ENCODE data around the gene CAMK1D.

The CAMK1D gene

DNA sequence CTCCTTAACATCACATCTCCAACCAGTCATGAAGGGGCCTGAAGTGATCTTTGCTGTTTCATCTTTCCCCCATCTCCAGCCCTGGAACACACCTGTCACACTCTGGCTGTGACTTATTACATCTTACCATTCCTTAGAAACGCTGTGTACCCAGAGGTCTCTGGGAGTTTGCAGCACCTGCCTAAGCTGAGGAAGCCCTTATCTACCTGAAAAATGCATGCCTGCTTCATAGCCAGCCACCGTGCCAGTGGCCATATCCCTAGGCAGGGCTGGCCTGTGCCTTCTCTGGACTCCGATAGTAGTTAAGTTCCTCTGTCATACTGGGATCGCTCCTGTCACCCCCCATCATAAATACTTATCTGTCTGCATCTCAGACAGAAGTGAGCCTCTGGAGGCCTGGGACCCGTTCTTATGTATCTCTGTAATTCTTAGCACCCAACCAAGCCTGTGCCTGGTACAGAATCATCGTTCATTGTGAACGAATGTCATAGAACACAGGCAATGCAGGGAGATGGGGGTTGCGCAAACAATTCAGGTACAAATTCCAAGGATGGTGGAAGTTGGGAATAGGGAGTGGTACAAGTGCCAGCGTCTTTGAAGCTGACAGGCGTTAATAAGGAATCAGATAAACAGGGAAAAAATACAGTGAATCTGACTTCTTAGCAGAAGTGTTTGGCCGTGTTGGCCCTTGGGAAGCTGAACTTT, 254.6 kb downstream of the CAMK1D start:
- no peak for DNase-seq

DNA sequence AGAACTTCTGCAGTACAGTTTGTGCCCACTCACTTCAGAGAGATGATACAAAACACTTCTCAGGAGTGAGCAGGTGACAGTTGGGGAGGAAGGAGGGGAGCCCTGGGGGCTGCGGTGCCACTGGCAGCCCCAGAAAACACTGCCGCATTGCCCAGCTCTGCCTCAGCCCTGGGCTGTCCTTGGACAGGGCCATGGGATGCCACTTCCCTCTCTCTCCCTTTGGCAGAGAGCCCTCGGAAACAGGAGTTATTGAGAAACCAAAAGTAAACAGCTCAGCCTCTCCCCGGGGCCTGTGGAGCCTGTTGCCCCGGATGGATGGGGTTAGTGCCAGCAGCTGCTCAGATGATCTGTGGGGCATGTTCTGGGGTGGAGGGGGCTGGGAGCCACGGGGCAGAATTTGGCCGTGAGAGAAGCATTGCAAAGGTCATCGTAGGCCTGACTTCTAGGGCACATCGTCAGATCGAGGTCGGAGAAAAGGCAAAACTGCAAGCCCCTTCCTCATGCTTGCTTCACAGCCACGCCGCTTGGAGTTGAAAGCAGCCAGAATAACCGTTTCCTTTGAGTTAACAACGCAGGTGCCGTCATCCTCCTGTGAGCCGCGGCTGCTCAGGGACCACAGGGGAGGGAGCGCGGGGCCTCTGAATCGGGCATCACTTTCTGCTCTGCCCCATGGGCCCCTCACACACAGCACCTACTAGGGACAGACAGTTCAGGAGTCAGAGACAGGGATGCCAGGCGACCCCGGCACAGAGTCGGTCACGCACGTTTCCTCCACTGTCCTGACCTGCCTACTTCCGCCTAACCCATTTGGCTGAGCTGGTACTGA, 256.4 kb downstream of the CAMK1D start:
- peak; percentile 47 for DNase-seq

DNA sequence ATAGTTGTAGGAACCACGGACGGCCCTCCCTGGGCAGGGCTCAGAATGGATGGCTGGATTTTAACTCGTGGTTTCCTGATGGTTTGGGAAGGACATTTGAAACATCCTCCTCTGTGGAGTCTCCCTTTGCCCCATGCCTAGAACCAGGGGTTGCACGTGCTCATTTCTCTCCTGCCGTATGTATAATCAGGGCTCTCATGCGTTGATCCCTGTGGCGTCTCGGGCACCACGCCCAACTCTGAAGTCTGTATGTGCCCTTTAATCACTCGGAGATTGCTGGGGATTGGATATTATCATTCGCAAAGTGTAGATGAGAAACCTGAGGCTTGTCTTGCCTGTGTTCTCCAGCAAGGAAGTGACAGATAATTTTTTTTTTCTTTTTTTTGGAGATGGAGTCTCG, 257.1 kb downstream of the CAMK1D start:
- no peak for DNase-seq

DNA sequence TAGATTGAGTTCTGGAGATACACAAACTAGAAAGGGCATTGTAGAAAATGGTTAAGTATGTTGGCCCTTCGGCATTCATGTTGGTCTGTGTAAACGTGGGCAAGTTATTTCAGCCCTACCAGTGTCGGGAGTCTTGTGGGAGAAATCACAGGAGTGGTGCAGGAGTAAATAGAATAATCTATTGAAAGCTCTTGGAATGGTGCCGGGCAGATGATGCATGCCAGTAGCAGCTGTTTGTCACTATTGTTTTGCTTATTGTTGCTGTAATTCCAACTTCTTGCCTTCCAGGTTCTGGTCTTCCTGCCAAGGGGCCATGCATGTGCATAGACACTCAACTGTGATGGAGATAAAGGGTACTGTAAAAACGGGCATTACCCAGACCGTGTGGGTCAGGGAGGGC, 259.4 kb downstream of the CAMK1D start:
- DNase-seq, result no peak

DNA sequence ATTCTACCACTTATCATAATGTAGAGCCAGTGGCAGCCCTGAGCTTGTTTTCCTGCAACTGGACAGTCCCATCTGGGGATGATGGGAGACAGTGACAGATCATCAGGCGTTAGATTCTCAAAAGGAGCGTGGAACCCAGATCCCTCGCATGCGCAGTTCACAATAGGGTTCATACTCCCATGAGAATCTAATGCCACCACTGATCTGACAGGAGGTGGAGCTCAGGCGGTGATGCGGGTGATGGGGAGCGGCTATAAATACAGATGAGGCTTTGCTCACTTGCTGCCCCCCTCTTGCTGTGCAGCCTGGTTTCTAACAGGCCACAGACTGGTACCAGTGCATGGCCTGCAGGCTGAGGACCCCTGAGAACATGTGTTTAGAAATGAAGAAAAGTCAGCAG, 260.1 kb downstream of the CAMK1D start:
- no peak for DNase-seq

DNA sequence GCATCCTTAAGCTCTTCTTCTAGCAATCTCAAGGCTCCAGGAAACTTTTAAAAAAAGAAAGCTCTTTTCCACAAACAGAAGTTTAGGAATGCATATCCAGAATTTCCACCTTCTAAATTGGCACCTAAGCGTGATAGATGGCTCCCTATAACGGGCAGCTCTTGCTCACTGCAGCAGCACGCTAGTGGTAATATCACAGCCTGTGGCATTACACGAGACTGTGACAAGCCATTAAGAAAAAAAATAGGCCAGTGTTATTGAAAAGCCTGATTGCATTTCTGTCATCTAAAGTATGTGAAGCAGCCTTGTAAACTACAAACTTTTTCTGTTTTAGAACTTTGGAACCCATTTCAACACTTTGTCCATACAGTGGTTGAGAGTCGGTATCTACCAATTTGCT, 263.8 kb downstream of the CAMK1D start:
- DNase-seq, result no peak

DNA sequence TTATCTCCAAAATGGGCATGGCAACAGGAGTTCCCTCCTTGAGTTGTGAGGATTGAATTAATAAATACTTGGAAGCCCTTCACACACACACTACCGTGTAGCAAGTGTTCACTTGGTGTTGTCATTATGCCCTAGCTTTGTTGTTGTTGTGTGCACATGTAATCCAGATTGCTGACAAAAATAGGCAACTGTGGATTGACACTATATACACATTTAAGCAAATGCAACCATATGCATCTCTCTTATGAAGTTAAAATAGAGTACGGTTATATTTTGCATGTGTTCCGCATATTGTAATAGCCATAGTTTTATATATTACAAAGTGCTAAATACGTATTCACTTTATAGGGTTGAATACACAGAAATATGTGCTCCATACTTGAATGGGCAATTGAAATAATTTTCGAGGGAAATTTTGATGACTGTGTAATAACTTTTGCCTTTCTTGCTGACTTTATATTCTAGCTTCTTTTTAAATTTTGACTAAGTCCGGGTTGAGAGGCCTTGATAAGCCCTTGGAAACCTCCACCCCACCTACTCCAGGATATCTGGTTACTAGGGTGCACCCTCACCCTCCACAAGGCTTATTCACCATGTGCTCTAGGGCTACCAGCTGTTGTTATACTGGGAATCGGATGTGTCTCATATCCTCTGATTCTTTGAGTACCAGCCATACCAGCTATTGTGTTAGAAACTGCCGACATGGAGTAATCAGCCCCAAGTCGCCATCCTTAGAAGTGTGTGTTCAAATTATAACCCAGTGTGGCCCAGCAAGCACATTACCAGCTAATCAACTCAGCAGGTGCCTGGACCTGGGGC, 265.0 kb downstream of the CAMK1D start:
- no peak for DNase-seq

DNA sequence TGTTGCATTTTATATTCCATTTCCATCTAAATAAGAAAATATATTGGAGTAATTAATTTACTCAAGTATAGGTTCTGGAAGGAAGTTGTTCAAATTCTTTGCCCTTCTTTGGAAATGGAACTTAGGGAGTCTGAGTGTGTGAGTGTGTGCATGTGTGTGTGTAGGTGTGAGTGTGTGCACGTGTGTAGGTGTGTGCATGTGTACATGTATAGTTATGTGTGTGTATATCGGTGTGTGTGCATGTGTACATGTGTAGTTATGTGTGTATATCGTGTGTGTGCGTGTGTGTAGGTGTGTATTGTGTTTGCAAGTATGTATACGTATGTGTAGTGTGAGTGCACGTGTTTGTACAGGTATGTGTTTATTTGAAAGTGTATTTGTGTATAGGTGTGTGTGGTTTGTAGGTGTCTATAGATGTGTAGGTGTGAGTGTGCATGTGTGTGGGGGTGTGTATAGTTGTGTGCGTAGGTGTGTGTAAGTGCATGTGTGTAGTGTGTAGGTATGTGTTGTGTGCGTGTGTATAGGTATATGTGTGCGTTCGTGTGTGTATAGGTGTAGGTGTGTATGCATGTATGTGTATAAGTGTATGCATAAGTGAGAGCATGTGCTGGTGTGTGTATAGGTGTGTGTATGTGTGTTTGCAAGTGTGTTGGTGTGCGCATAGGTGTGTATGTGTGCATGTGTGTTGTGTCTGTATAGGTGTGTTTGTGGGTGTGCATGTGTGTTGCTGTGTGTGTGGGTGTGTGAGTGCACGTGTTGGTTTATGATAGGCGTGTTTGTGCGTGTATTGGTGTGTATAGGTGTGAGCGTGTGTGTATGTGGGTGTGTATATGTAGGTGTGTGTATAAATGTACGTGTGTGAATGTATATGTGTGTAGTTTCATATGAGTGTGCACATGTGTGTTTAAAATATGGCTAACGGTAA, 266.2 kb downstream of the CAMK1D start:
- DNase-seq, result no peak

DNA sequence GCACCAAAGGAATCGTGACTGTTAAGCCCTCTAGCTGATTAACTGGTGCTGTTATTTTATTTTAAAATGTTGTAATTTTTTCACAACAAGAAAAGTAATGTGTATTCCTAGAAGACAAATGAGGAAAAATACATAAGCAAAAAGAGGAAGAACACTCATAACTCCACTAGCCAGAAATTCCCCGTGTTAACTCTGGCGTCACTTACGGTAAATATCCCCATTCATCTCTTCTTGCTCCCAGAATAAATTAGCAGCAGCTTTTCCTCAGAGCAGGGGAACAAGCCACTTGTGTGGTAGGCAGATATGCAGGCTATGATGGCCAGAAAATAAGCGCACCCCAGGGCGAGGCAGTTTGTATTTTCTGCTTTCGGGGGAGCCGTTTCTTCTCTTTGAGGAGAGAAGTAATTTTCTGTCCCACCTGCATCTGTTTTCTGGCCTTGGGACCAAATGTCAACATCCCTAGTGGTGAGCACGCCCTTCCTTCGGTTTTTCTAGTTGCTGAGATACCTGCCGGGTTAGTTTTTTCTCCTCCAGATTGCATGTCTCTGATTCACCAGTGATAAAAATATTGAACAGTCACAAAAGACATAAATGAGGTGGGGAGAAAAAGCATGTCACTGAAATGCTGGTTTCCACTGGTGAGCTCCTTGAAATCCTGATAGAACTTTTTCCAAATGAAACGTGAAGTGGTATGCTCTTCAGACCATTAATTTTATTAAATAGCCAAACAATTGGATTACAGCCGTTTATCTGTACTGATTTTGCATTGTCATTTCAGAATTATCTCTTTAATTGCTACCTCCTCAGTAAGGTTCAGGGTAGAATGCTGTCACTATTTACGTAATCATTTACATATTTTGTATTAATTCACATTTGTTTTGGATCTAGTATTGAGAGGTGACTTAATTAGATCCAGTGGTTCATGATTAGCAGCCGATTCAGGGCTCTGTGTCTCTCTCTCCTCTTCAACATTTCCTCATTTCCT, 268.1 kb downstream of the CAMK1D start:
- DNase-seq, result no peak

DNA sequence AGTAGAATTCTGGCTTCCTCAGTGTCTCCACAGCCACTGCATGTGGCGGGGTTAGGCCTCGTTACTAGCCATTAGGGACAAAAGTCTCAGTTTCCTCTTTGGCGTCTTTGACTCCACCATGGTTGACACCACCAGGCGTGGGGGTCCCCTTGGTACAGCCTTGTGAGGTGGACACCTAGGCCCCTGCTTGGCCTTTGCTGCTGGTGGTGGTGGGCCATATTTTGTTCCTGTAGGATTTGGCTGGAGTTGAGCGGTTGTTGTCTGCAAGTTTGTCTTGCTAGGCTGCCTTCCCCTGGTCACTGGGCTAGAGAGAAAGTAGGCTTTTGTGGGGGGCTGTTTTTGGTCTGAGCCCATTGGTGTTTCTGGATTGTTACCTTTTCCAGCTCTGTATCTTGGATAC, 272.7 kb downstream of the CAMK1D start:
- DNase-seq, result no peak

DNA sequence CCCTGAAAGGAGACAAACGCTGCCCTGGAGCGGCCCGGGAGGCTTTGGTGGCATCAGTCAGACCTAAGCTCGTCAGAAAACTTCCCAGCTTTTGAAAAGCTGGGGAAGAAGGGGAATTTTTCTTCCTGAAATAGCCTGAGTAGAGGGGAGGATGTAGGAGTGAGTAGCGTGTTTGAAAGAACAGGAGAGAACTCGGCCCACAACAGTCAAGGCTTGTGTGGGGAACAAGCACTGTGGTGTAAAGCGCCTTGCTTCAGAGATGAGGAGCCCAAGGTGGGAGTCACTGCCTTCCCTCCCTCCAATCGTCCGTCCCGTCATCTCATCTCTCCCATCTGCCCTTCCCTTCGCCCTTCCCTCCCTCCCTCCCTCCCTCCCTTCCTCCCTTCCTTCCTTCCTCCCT, 273.3 kb downstream of the CAMK1D start:
- DNase-seq, result no peak

DNA sequence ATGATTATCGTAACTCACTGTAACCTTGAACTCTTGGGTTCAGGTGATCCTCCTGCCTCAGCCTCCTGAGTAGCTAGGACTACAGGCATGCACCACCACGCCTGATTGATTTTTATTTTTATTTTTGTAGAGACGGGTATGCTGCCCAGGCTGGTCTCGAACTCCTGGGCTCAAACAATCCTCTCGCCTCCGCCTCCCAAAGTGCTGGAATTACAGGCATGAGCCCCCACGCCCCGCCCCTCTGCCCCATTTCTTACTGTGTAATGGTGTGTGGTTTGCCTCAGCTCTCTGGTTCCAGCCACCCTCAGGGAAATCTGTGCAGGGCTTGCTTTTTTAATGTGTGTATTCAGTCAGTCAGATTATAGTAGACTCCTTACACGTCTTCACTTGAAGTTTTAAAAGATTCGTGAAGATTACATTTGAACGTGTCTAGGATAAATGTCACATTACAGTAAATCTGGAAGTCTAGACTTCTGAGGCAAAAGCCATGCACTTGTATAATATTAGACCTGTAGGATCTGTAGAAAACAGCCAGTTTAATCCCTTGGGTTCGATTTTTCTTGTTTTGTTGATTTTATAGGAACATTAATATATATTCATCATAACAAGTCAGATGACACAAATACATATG, 276.2 kb downstream of the CAMK1D start:
- no peak for DNase-seq

DNA sequence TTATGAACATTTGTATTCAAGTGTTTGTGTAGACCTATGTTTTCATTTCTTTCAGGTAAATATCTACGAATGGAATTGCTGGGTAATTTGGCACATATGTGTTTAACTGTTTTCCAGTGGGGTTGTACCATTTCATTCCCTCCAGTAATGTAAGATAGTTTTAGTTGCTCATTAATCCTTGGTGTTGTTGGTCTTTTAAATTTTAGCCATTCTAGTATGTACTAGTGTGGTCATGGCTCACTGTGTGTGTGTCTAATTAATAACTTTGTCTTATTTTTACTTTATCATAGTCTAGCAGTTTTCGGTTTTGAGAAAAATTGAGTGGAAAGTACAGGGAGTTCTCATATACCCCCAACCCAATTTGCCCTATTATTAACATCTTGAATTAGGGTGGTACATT, 278.8 kb downstream of the CAMK1D start:
- no peak for DNase-seq

DNA sequence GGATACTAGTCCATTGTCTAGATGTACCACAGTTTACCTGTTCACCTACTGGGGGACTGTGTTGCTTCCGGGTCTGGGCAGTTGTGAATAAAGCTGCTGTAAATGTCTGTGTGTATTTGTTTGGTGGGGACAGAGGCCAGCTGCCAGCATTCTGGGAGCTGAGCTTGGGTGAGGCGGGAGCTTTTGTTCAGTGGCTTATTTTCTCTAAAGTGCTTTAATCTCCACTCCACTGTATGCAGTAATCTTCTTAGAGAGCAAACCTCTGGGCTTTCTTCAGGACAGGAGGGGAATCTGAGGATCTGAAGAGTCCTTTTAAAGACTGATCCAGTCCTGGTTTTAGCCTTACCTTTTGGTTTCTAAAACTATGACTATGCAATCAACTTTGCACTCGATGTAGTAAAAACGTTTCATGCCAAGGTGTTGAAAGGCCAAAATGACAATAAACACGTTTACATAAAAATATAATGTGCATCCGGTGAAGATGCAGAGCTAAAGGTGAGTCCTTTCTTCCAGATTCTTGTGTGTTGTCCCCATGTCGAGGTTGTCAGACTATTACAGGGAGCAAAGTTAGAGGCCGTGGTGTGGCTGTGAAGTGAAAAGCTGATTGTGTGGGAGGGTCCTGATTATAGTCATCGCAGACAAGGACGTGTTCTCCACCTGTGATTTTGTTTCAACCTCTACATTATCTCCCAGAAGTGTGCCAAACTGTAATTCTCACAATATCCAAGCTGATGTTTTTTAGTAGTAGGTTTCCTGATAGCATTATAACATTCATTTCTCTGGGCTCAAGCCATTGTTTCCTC, 279.8 kb downstream of the CAMK1D start:
- DNase-seq, result no peak

DNA sequence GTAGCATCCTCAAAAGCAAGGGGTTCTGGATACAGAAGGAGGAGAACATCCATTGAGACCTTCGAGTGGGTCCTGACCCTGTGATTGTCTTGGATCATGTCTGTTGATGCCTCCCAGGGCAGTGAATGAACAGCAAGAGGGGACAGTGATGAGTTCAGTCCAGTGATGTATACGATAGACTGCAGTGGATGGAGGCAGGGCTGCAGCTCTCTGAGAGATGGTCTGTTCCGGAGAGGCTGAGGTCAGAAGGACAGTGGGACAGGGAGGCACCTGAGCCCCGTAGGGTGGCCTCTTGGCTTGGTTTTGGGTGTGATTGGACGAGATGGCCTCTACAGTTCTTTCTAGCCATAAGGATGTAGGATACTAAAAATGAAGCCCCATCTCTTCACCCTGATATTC, 280.4 kb downstream of the CAMK1D start:
- no peak for DNase-seq

DNA sequence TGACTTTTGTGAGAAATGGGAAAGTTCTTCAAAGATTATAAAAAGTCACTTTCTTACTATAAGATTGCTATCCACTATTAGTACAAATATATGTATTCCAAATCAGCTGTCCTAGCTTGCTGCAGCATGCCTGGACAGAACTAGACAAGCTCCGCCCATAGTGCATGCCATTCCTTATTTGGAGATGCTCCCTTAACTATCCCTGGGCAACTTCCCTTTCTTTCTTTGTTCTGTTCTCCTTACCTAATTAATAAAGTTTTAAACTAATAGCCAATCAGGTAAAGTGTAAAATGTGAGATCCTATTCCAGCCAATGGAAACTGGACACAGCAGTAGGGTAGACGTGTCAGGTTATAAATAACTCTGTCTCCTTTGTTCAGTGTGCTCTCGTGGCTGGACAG, 281.9 kb downstream of the CAMK1D start:
- no peak for DNase-seq

DNA sequence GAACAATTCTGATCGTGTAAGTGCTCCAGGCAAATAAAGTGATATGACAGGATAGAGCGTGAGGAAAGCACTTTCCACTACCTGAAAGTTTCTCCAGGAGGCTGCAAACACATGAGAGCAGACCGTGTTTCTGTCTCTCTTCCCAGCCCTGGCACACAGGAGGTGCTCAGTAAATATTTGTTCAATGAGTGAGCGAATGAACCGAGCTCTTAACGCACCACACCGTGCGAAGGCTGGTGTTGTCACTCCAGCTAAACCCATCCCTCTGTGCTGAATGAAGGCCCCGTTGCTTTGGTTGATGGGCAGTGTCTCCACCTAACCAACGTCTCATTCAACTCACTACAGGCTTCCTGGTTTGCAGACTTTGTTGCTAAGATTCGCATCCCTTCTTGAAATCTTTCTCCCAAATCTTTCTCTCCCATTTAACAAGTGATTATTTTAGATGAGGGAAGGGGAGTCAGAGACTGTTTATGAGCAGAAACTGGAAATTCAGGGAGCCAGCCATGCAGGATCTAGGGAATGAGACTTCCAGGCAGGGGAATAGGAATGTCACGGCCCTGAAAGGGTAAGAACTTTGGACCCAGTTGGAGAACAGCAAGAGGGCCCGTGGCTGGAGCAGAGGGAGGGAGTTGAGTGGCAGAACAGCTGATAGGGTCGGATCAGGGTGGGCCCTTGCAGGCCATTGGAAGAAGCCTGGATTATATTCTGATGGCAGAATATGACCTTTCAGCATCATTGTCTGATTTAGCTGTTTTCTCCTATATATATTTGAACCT, 282.6 kb downstream of the CAMK1D start:
- DNase-seq, result no peak

DNA sequence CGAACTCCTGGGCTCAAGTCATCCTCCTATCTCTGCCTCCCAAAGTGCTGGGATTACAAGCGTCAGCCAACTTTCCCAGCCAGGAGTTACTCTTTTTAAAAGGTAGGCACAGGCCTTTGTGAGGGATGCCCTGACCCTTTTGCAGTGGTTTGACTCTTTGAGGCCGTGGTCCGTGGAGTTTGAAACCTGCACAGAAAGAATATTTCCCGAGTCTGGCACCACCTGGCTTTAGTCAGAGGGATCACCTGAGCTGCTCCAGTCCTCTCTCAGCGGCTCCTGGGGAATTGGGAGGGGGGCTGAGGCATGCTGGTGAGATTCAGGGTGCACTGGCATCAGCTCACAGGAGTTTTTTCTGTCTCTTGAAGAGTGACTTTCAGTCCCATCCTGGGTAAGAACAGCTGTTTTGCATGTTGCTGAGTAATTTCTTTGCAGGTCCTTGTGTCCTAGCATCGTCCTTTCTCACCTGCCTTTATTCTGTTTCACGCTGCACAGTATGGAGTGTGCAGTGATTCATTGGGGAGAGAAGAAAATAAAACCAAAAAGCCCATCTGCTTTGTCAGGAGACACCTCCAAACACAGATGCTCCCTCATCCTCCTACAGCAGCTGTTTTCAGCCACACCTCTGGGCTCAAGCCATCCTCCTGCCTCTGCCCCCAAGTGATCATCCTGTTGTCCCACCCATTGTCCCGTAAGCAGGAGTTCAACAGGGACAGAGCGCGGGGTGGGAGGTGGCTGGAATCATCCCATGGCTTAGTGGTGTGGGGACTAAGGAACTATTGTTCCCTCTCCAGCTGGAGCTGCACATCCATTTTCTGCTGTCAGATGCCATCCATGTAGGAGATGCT, 284.7 kb downstream of the CAMK1D start:
- no peak for DNase-seq

All from activated CD4-positive, alpha-beta T cell treated with anti-CD3 and anti-CD28 coated beads, Interleukin-10, Interleukin-2, amounts not matched to agents 100 ng/mL and 50 ng/mL, durations not matched to agents 16 hours and 8 hours (primary cell).